ENCODE results near the gene SLC2A13. TPM values are rescaled to one million over a fixed set of nuclear protein-coding genes. Genes with fewer than 3 reads are reported as not detected.

SLC2A13 gene
- total RNA-seq, 1 experiment from 2014 or later: 1.6 TPM

DNA sequence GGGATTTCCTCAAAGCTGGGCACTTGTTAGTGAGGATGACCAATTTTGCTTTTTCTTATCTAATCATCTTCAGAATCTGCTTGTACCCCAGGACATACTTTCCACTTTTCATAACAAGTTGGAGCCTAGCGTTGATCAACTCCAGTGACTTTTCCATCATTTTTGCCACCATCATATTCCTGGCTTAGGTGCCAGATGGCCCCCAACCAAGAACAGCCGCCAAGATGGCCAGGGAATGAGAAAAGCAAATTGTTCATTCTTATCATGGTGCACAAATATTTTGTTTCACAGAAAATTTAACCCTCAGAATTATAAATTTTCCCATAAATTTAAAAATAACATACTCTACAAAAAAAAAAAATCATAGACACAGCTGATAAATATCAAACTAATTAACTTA lies 37.5 kb downstream of the SLC2A13 start:
- ChIA-PET CTCF (no interaction called here), POLR2A (ENCODE audit: unreplicated experiment) (no interaction called here)
- Histone ChIP-seq H3K9me2 (ENCODE audit: insufficient read depth) (0 out of 2 replicates have a peak, but pooled peaks cover 3% of the 10 kb centered on the region), H3K4me1 (replicated peaks; ENCODE audit: insufficient read depth) (no peaks in the 10 kb centered on the region), H4K20me1 (ENCODE audit: insufficient read depth) (no peaks in the 10 kb centered on the region), H2AFZ (no peak overlapping the region), H3K36me3 (ENCODE audit: low read depth) (no peaks in the 10 kb centered on the region), H3K27me3 (ENCODE audit: insufficient read depth, low read depth) (no peaks in the 10 kb centered on the region), H3K79me2 (ENCODE audit: low read depth) (no peaks in the 10 kb centered on the region), H3F3A (ENCODE audit: insufficient read depth, low read depth) (no peaks in the 10 kb centered on the region), H3K4me3 (no peak overlapping the region), H3K4me2 (no peak overlapping the region), H3K9me3 (ENCODE audit: insufficient read depth, low read depth) (no peaks in the 10 kb centered on the region), H3K27ac (no peak overlapping the region)
- intact Hi-C loops (cut with micrococcal nuclease; ENCODE audit: unreplicated experiment): no loop called here
- DNase-seq: no peak
- TF ChIP-seq, protein P1, sequence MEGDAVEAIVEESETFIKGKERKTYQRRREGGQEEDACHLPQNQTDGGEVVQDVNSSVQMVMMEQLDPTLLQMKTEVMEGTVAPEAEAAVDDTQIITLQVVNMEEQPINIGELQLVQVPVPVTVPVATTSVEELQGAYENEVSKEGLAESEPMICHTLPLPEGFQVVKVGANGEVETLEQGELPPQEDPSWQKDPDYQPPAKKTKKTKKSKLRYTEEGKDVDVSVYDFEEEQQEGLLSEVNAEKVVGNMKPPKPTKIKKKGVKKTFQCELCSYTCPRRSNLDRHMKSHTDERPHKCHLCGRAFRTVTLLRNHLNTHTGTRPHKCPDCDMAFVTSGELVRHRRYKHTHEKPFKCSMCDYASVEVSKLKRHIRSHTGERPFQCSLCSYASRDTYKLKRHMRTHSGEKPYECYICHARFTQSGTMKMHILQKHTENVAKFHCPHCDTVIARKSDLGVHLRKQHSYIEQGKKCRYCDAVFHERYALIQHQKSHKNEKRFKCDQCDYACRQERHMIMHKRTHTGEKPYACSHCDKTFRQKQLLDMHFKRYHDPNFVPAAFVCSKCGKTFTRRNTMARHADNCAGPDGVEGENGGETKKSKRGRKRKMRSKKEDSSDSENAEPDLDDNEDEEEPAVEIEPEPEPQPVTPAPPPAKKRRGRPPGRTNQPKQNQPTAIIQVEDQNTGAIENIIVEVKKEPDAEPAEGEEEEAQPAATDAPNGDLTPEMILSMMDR (conservative IDR thresholded peaks at IDR 0.05): no peak
- no peak for TF ChIP-seq EZH2 (IDR thresholded peaks at IDR 0.05; ENCODE audit: low read depth)
- BruUV-seq (replicated peaks): no TSS peak

DNA sequence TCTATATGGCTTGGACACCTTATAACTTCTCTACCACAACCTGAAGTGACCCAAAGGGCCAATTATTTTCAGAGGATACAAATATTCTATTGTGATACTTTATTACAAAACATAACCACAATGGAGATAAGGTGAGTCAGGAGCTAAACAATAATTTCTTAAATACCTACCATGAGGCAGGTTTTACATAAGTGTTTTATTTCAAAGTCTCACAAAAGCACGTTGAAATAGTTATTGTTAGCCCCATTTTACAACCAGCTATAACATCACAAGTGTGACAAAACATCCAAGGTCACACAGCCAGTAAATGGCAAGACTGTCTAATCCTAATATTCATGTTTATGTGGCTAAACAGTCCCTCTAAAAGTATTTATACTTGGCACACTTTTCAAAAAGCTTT lies 40.2 kb downstream of the SLC2A13 start:
- no TSS peak for BruUV-seq (replicated peaks)
- no peak overlapping the region for H3K4me2 ChIP-seq
- H3K27me3 ChIP-seq (ENCODE audit: insufficient read depth, low read depth): no peaks in the 10 kb centered on the region
- no peaks in the 10 kb centered on the region for H3K79me2 ChIP-seq (ENCODE audit: low read depth)
- 0 out of 2 replicates have a peak overlapping the region, but pooled peaks have one; percentile 32 for H2AFZ ChIP-seq
- no peaks in the 10 kb centered on the region for H3K9me2 ChIP-seq (ENCODE audit: insufficient read depth)
- H3K36me3 ChIP-seq (ENCODE audit: low read depth): no peaks in the 10 kb centered on the region
- no peaks in the 10 kb centered on the region for H4K20me1 ChIP-seq (ENCODE audit: insufficient read depth)
- POLR2A ChIA-PET (ENCODE audit: unreplicated experiment): no interaction called here
- DNase-seq: no peak
- intact Hi-C loops (cut with micrococcal nuclease; ENCODE audit: unreplicated experiment): no loop called here
- H3K27ac ChIP-seq: no peak overlapping the region
- H3K4me3 ChIP-seq: no peak overlapping the region
- no peak for TF ChIP-seq EZH2 (IDR thresholded peaks at IDR 0.05; ENCODE audit: low read depth)
- TF ChIP-seq, protein P1 (conservative IDR thresholded peaks at IDR 0.05): no peak
- CTCF ChIA-PET: interaction anchor here (0.6 kb wide), 1 partner anchor 748 kb away, joined by 6 read pairs; no protein-coding TSS in a partner anchor
- H3K4me1 ChIP-seq (replicated peaks; ENCODE audit: insufficient read depth): no peaks in the 10 kb centered on the region
- no peaks in the 10 kb centered on the region for H3F3A ChIP-seq (ENCODE audit: insufficient read depth, low read depth)
- no peaks in the 10 kb centered on the region for H3K9me3 ChIP-seq (ENCODE audit: insufficient read depth, low read depth)

DNA sequence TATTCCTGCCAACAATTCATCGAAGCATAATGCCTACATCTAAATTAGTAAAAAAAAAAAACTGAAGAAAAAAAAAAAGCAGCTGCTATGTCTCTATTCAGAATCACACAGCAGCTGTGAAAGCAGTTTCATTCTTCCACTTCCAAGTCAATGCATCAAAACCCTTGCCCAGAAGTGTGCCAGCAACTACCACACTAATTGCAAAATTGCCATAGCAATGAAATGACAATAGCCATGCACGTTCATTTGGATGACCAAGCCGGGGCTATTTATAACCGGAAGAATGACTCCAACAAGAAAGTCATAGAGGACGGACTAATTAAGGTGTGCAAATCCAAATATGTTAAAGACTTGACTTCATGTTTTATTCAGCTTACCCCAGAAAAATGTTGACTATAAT lies 42.5 kb downstream of the SLC2A13 start:
- DNase-seq: no peak
- CTCF ChIA-PET: no interaction called here

More for the DNA sequence above, 42.5 kb downstream of the SLC2A13 start:
- no peaks in the 10 kb centered on the region for H4K20me1 ChIP-seq (ENCODE audit: insufficient read depth)
- POLR2A ChIA-PET (ENCODE audit: unreplicated experiment): no interaction called here
- H3K4me1 ChIP-seq (replicated peaks; ENCODE audit: insufficient read depth): no peaks in the 10 kb centered on the region
- no peaks in the 10 kb centered on the region for H3K27me3 ChIP-seq (ENCODE audit: insufficient read depth, low read depth)
- H3K4me2 ChIP-seq: no peak overlapping the region
- no peaks in the 10 kb centered on the region for H3K36me3 ChIP-seq (ENCODE audit: low read depth)
- 0 out of 2 replicates have a peak, but pooled peaks cover 3% of the 10 kb centered on the region for H3K9me2 ChIP-seq (ENCODE audit: insufficient read depth)
- no peaks in the 10 kb centered on the region for H3K9me3 ChIP-seq (ENCODE audit: insufficient read depth, low read depth)
- intact Hi-C loops (cut with micrococcal nuclease; ENCODE audit: unreplicated experiment): no loop called here
- no peak for TF ChIP-seq EZH2 (IDR thresholded peaks at IDR 0.05; ENCODE audit: low read depth)
- TF ChIP-seq, protein P1 (conservative IDR thresholded peaks at IDR 0.05): no peak
- no peaks in the 10 kb centered on the region for H3F3A ChIP-seq (ENCODE audit: insufficient read depth, low read depth)
- H2AFZ ChIP-seq: no peak overlapping the region
- BruUV-seq (replicated peaks): no TSS peak
- H3K4me3 ChIP-seq: no peak overlapping the region
- no peaks in the 10 kb centered on the region for H3K79me2 ChIP-seq (ENCODE audit: low read depth)
- no peak overlapping the region for H3K27ac ChIP-seq
